HepG2 (cell line): Measurements from ENCODE around the gene AMZ2. TPM values are rescaled to one million over a fixed set of nuclear protein-coding genes. Genes with fewer than 3 reads are reported as not detected.
A peak's percentile ranks its signal among the peaks of the same experiment; 100 is the strongest.
"Not testable (repeated sequence)": the region's sequence is repeated elsewhere in the genome, so short reads cannot be mapped to it uniquely, and the experiment has no call there.

Experiments used
- ATAC-seq: fragments of 200-7000 bp; cut with Tn5 transposase; 3 replicates; pipeline ENCODE4 v1.9.1; 2020; ENCODE audit warnings: mild to moderate bottlenecking, moderate library complexity
- BruUV-seq: library from RNA; stranded (reverse); fragments of 400-500 nt; replicated peaks from 2 replicates; lab custom pipeline; 2021; lab: Mats Ljungman, UMichigan
- CTCF ChIA-PET: fragments of 300-600 bp; formaldehyde crosslinking; extraction: SDS; loops from one replicate; lab custom pipeline; 2021; ENCODE audit warnings: low total read pairs, inconsistent platforms, low intra/inter-chr PET ratio; lab: Yijun Ruan, JAX
- POLR2A ChIA-PET: fragments of 350-600 bp; sonication (Branson Sonifier 250); formaldehyde crosslinking; loops from one replicate; lab custom pipeline; 2020; ENCODE audit warnings: antibody characterized with exemption, inconsistent platforms; lab: Yijun Ruan, JAX
- DNase-seq: peaks from one replicate; pipeline ENCODE4 v3.0.0-alpha.2; 2015; ENCODE audit warnings: low spot score
- FAIRE-seq: peaks from 3 replicates; lab custom pipeline; 2011; peaks lifted over from hg19 to GRCh38; lab: Jason Lieb, UNC
- H2AFZ ChIP-seq: one replicate; pipeline ENCODE4 v1.6.1; 2011; ENCODE audit warnings: low read length, inconsistent platforms
- H3K27ac ChIP-seq: fragments of 300-600 bp; 3 replicates; pipeline ENCODE4 v1.8.0; 2011; ENCODE audit warnings: mixed run types, mild to moderate bottlenecking, mixed read lengths, low read length, inconsistent platforms; ENCODE audit not compliant: insufficient read depth; ENCODE audit errors: extremely low read length
- H3K27me3 ChIP-seq, 2 experiments: fragments of 200-600 bp in 1 of 2; 2 replicates in 1 of 2; 3 replicates in 1 of 2; pipeline versions ENCODE4 v1.6.0 to v1.8.0; 2011; ENCODE audit warnings: low read length in 2 of 2, mild to moderate bottlenecking in 2 of 2, moderate library complexity in 2 of 2, inconsistent platforms in 1 of 2; ENCODE audit not compliant: insufficient read depth in 2 of 2, control insufficient read depth in 1 of 2
- H3K36me3 ChIP-seq, 2 experiments: fragments of 200-600 bp in 1 of 2; replicated peaks in 1 of 2; 2 replicates in 1 of 2; 3 replicates in 1 of 2; pipeline versions ENCODE4 v1.5.1 to v1.8.0; 2011; ENCODE audit warnings: low read length in 2 of 2, inconsistent platforms in 1 of 2; ENCODE audit not compliant: insufficient read depth in 2 of 2, control insufficient read depth in 1 of 2
- H3K4me1 ChIP-seq: 2 replicates; pipeline ENCODE4 v1.5.1; 2012; ENCODE audit warnings: low read length, inconsistent platforms; ENCODE audit not compliant: insufficient read depth
- H3K4me2 ChIP-seq: 2 replicates; pipeline ENCODE4 v1.6.0; 2011; ENCODE audit warnings: low read depth, low read length, inconsistent platforms
- H3K4me3 ChIP-seq, 3 experiments: fragments of 200-600 bp in 1 of 3; sonication (generic), shearing (Covaris generic) in 1 of 3; replicated peaks in 1 of 3; 2 replicates each; pipeline ENCODE4 v1.5.1; 2011 to 2016; ENCODE audit warnings: low read length in 3 of 3, inconsistent platforms in 2 of 3, low read depth in 2 of 3, mild to moderate bottlenecking in 2 of 3, control low read depth in 1 of 3, mixed read lengths in 1 of 3; ENCODE audit not compliant: insufficient read depth in 1 of 3
- H3K79me2 ChIP-seq: one replicate; pipeline ENCODE4 v1.6.1; 2011; ENCODE audit warnings: low read length, inconsistent platforms; ENCODE audit not compliant: insufficient read depth
- H3K9ac ChIP-seq: 2 replicates; pipeline ENCODE4 v1.6.0; 2011; ENCODE audit warnings: mild to moderate bottlenecking, low read depth, low read length, inconsistent platforms; ENCODE audit not compliant: insufficient read depth
- H3K9me3 ChIP-seq: 2 replicates; pipeline ENCODE4 v1.5.1; 2012; ENCODE audit warnings: mild to moderate bottlenecking, low read length
- H4K20me1 ChIP-seq: 2 replicates; pipeline ENCODE4 v1.6.0; 2011; ENCODE audit warnings: inconsistent platforms, mild to moderate bottlenecking, low read length, moderate library complexity; ENCODE audit not compliant: insufficient read depth
- ASH2L ChIP-seq: fragments of 300-600, 200-600 bp; sonication (generic); IDR thresholded peaks from 2 replicates; pipeline ENCODE4 v1.7.0; 2017; ENCODE audit warnings: low read depth, mild to moderate bottlenecking, moderate library complexity, mixed read lengths, low read length; ENCODE audit not compliant: insufficient read length
- ATF7 ChIP-seq, 2 experiments: fragments of 450-650 bp in 1 of 2; sonication (generic) in 1 of 2; formaldehyde crosslinking in 1 of 2; IDR thresholded peaks; 2 replicates each; pipeline versions ENCODE4 v1.4.0 to v1.6.1; 2016 to 2020; ENCODE audit warnings: antibody characterized with exemption in 1 of 2, mild to moderate bottlenecking in 1 of 2, missing genetic modification reagents in 1 of 2
- RARG ChIP-seq: sonication (generic); formaldehyde crosslinking; IDR thresholded peaks from 2 replicates; pipeline ENCODE4 v1.4.0; 2020; ENCODE audit warnings: low read depth, mild to moderate bottlenecking, missing genetic modification reagents
- WIZ ChIP-seq: sonication (generic); formaldehyde crosslinking; IDR thresholded peaks from 2 replicates; pipeline ENCODE4 v1.5.1; 2020; ENCODE audit warnings: mild to moderate bottlenecking, missing genetic modification reagents
- WGBS: methylation state at CpG from one replicate; pipeline ENCODE4 v1.1.6; 2017; ENCODE audit warnings: low lambda C conversion rate; 5-methylcytosine and 5-hydroxymethylcytosine counted together
- in situ Hi-C: cut with HindIII; loops from 2 replicates; pipeline ENCODE4 v1.10.0; 2017; ENCODE audit warnings: low pct_unique_long_range_greater_than_20kb; ENCODE audit not compliant: extremely low pct_ligation_motif_present
- intact Hi-C: fragments of 100-400 bp; cut with micrococcal nuclease; formaldehyde crosslinking; loops from one replicate; pipeline ENCODE4 v1.10.0; 2022; ENCODE audit not compliant: unreplicated experiment
- polyA plus RNA-seq, 8 experiments: library from polyadenylated mRNA; depleted of rRNA in 3 of 8; stranded (reverse) in 7 of 8; unstranded in 1 of 8; fragments of >200 nt; fragmentation: Illumina TruSeq in 4 of 8; extraction: Trizol in 4 of 8; gene quantifications; 2 replicates each; pipeline versions ENCODE4 v1.2.1 to v1.2.3, GENCODE V29; 2011 to 2016; ENCODE audit warnings: low read depth in 4 of 8, missing spikeins in 1 of 8, mixed read lengths in 1 of 8; ENCODE audit not compliant: insufficient read depth in 1 of 8
- total RNA-seq, 5 experiments: library from RNA; depleted of rRNA; stranded (reverse); fragments of >200 nt; fragmentation: Illumina TruSeq; extraction: Trizol; gene quantifications; 2 replicates each; pipeline ENCODE4 v1.2.3, GENCODE V29; 2016; ENCODE audit warnings: low read depth in 1 of 5
- TF ChIP-seq, protein P1 (sequence below): sonication (generic); formaldehyde crosslinking; IDR thresholded peaks from 2 replicates; pipeline ENCODE4 v1.4.0; 2020; ENCODE audit warnings: mild to moderate bottlenecking, missing genetic modification reagents

AMZ2 gene
- total and polyA plus RNA-seq, 2 of the 13 experiments (the other 11 are each of a cell fraction or from before 2014, with no cell fraction given), result 86.9 to 90.2 TPM

DNA sequence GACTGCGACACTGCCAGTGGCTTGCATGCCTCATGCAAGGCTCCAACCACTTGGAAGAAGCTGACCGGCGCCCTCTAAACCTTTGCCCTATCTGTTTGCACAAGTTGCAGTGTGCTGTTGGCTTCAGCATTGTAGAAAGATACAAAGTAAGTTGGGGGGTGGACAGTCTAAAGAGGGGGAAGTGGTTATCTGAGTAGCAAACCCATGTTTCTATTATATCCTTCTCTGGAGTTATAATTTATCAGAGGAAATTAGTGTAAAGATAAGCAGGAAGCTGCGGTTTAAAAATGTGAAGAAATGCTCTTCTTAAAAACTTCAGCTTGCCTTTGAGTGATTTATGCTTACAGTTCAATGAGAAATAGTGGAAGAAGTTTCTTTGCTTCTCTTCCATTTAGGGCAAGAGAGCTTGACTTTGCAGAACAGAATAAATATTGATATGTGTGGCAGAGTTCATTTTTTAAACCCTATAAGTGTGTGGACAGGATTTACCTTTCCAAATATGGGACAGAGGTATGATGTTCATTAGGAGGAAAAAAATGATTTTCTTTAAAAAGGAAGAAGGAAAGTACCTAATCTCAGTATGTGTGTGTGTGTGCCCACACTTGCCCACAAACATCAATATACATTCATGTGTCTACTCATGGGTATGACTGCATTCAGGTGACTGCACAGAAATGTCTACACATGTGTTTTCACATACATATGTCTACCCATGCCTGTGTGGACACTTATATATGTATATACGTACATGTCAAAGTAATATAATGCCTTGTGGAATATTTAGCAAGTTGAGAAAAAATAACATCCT lies 8.1 kb downstream of the AMZ2 start (continued):
- no peak for TF ChIP-seq ASH2L
- TF ChIP-seq, protein P1, sequence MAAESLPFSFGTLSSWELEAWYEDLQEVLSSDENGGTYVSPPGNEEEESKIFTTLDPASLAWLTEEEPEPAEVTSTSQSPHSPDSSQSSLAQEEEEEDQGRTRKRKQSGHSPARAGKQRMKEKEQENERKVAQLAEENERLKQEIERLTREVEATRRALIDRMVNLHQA (CRISPR knock-in tag), result no peak
- TF ChIP-seq WIZ, result no peak

DNA sequence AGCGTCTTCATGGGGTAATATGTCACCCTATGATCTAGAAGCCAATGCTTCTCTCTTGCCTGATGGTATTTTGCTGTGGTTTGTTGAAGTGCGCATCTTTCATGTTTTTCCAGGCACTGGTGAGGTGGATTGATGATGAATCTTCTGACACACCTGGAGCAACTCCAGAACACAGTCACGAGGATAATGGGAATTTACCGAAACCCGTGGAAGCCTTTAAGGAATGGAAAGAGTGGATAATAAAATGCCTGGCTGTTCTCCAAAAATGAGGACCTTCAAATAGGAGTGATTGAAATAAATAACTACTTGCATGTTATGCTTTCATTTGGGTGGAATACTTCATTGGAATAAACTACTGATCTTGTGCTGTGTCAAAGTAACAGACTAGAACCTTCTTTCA lies 8.9 kb downstream of the AMZ2 start:
- intact Hi-C loops, H3K27me3 ChIP-seq, H2AFZ ChIP-seq, BruUV-seq, in situ Hi-C loops, H3K9me3 ChIP-seq, H3K27ac ChIP-seq, H3K4me3 ChIP-seq, POLR2A ChIA-PET, H4K20me1 ChIP-seq, ATAC-seq, H3K4me2 ChIP-seq, H3K79me2 ChIP-seq, DNase-seq, FAIRE-seq, H3K9ac ChIP-seq, H3K36me3 ChIP-seq: not testable (repeated sequence)
- 97% methylated on average over 5 of the region's 5 CpGs for WGBS
- peaks cover 19% of the 10 kb centered on the region for H3K4me1 ChIP-seq
- CTCF ChIA-PET, result interaction anchor here (0.8 kb wide), 1 partner anchor 143 kb away, joined by 3 read pairs; no protein-coding TSS in a partner anchor

DNA sequence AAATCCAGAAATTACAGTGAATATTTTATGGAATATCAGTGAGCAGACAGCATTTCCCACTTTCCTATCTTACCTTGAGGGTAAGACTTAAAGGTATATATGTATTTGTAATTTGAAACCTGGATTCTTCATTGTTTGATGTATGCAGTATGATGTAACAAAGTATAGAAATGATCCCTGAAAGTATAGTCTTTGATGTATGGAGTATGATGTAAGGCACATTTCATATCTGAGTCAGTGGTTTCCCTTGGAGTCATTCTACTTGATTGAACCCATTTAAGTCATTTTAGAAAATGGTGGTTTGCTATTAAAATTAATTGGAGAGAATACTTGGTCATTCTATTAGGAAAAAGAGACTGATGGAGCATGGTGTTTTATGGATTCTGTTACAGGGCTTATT lies 10.1 kb downstream of the AMZ2 start:
- POLR2A ChIA-PET, result no interaction called here
- CTCF ChIA-PET, result no interaction called here
- FAIRE-seq, result no peak

DNA sequence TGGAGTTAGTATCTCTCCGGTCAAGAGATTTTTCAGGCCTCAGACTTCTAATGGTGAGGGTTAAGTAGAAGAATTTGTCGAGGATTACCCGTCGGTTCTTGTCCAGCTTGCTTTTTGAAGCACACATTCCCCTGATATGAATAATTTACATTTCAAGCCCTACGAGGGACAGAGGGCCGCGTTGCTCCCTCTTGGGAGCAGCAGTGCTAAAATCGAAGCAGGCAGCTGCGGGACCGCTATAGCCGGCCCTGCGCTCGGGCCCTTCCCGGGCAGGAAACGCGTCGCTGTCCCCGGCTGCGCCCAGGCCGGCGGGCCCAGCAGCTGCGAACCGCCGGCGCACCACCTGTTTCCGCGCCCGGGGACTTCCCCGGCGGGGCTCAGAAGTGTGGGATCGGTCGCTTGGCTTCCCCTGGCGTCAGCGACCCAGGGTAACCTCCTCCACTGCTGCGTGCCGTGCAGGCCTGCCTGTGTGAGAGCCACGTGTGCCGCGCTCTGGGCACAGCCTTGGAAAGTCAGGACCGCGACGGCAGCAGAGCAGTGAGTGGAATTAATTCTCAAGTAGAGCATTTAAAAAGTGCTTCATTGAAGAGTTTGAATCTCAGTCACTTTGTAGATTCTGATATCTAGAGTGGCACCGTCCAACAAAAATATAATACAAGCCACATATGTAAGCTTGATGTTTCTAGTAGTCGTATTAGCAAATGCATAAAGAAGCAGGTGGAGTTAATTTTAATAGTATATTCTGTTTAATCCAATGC lies 11.2 kb downstream of the AMZ2 start:
- H3K4me3 ChIP-seq, H3K27me3 ChIP-seq, H3K79me2 ChIP-seq, BruUV-seq, H4K20me1 ChIP-seq, in situ Hi-C loops, intact Hi-C loops, H3K27ac ChIP-seq, CTCF ChIA-PET, H3K9me3 ChIP-seq, H2AFZ ChIP-seq, POLR2A ChIA-PET, H3K4me2 ChIP-seq, H3K36me3 ChIP-seq, FAIRE-seq, DNase-seq, H3K9ac ChIP-seq: not testable (repeated sequence)
- peaks cover 30% of the 10 kb centered on the region for H3K4me1 ChIP-seq
- 97% methylated on average over 40 of the region's 44 CpGs for WGBS
- peak; percentile 65 for ATAC-seq

More for the DNA sequence above, 10.1 kb downstream of the AMZ2 start:
- no peaks in the 10 kb centered on the region for H3K79me2 ChIP-seq
- H3K27ac ChIP-seq, result no peak overlapping the region
- H4K20me1 ChIP-seq, result no peaks in the 10 kb centered on the region
- no peak overlapping the region for H3K4me2 ChIP-seq
- in situ Hi-C loops, result no loop called here
- no peak overlapping the region for H3K9ac ChIP-seq
- DNase-seq (no peak), ATAC-seq (no peak)
- H3K4me1 ChIP-seq, result peaks cover 23% of the 10 kb centered on the region
- H2AFZ ChIP-seq, result no peak overlapping the region
- TF ChIP-seq ATF7 (IDR thresholded peaks at IDR 0.05), result 0 out of 2 replicates have a peak, but pooled peaks have one; percentile 6
- no peak for TF ChIP-seq ATF7 (CRISPR knock-in tag; IDR thresholded peaks at IDR 0.05)
- no peak for TF ChIP-seq RARG (CRISPR knock-in tag)
- no peaks in the 10 kb centered on the region for H3K27me3 ChIP-seq
- H3K36me3 ChIP-seq, result peaks cover 0 to 1% of the 10 kb centered on the region in 2 experiments; a peak in 2 of 5 replicates
- H3K4me3 ChIP-seq, result no peak overlapping the region
- H3K9me3 ChIP-seq, result no peaks in the 10 kb centered on the region
- intact Hi-C loops, result no loop called here
- BruUV-seq, result no TSS peak
